HG03159 (cell line): ENCODE measurements around the gene DMP1.

Source experiments
- ATAC-seq: cut with Tn5 transposase; IDR thresholded peaks from one replicate; pipeline ENCODE4 v1.9.1; 2021; ENCODE audit warnings: mild to moderate bottlenecking, moderate library complexity; ENCODE audit not compliant: unreplicated experiment

The DMP1 gene

GRCh38 chr4:87649980-87650379 lies at the start of gene DMP1:
DMP1 (plus strand) TSS chr4:87650280; CDS start chr4:87656493, 6,213 bp downstream.
- no peak for ATAC-seq

- ATAC-seq = no peak
Measured at GRCh38 chr4:87601361-87601760, 48.7 kb upstream of the DMP1 start.

GRCh38 chr4:87608229-87608628 lies 41.9 kb upstream of the DMP1 start, which contains the start of gene DSPP:
DSPP (plus strand) TSS chr4:87608529; CDS start chr4:87610909, 2,380 bp downstream.
- ATAC-seq = no peak

- ATAC-seq = no peak
Measured at GRCh38 chr4:87614292-87614890, 35.7 kb upstream of the DMP1 start.

- ATAC-seq = no peak
Measured at GRCh38 chr4:87616268-87616667, 33.8 kb upstream of the DMP1 start.

- ATAC-seq = no peak
Measured at GRCh38 chr4:87620086-87620485, 30.0 kb upstream of the DMP1 start.

- no peak for ATAC-seq
Measured at GRCh38 chr4:87620491-87620890, 29.6 kb upstream of the DMP1 start.

GRCh38 chr4:87622303-87622702 lies 27.8 kb upstream of the DMP1 start:
- no peak for ATAC-seq

GRCh38 chr4:87624698-87625097 lies 25.4 kb upstream of the DMP1 start:
- peak; percentile 81 for ATAC-seq

GRCh38 chr4:87631668-87632067 lies 18.4 kb upstream of the DMP1 start:
- no peak for ATAC-seq

- ATAC-seq = no peak
Measured at GRCh38 chr4:87632469-87632868, 17.6 kb upstream of the DMP1 start.

GRCh38 chr4:87633243-87633642 lies 16.8 kb upstream of the DMP1 start:
- no peak for ATAC-seq

- no peak for ATAC-seq
Measured at GRCh38 chr4:87644286-87644685, 5.8 kb upstream of the DMP1 start.

GRCh38 chr4:87650938-87651337 lies 858 bp downstream of the DMP1 start:
- ATAC-seq = no peak

GRCh38 chr4:87651941-87652340 lies 1.9 kb downstream of the DMP1 start:
- no peak for ATAC-seq

- ATAC-seq = no peak
Measured at GRCh38 chr4:87654487-87655044, 4.5 kb downstream of the DMP1 start.

GRCh38 chr4:87657525-87657924 lies 7.4 kb downstream of the DMP1 start:
- no peak for ATAC-seq

- no peak for ATAC-seq
Measured at GRCh38 chr4:87659247-87659931, 9.3 kb downstream of the DMP1 start.

GRCh38 chr4:87662871-87663270 lies 12.8 kb downstream of the DMP1 start:
- no peak for ATAC-seq

GRCh38 chr4:87669373-87669772 lies 19.3 kb downstream of the DMP1 start:
- no peak for ATAC-seq

- ATAC-seq = peak; percentile 55
Measured at GRCh38 chr4:87677731-87678130, 27.7 kb downstream of the DMP1 start.

- ATAC-seq = peak; percentile 57
Measured at GRCh38 chr4:87679449-87680169, 29.5 kb downstream of the DMP1 start.
